Measurements from ENCODE around the gene ZNF532. TPM values are rescaled to one million over a fixed set of nuclear protein-coding genes. Genes with fewer than 3 reads are reported as not detected.

The ZNF532 gene
- total and polyA plus RNA-seq, 2 of the 13 experiments (the other 11 are each of a cell fraction or from before 2014, with no cell fraction given) = not detected

- FAIRE-seq = no peak
- Histone ChIP-seq H3K36me3 (replicated peaks in 1 of 2; ENCODE audit: control insufficient read depth in 1 of 2, insufficient read depth in 2 of 2, low read length in 2 of 2) (no peaks in the 10 kb centered on the region), H3K4me3 (replicated peaks in 1 of 3; ENCODE audit: insufficient read depth in 1 of 3, low read depth in 2 of 3, low read length in 3 of 3) (no peak overlapping the region), H4K20me1 (ENCODE audit: insufficient read depth, low read length) (no peaks in the 10 kb centered on the region), H3K27ac (ENCODE audit: extremely low read length, insufficient read depth, low read length) (no peak overlapping the region), H2AFZ (ENCODE audit: low read length) (no peak overlapping the region), H3K9me3 (ENCODE audit: low read length) (no peaks in the 10 kb centered on the region), H3K4me2 (ENCODE audit: low read depth, low read length) (no peak overlapping the region), H3K79me2 (ENCODE audit: insufficient read depth, low read length) (no peaks in the 10 kb centered on the region), H3K4me1 (ENCODE audit: insufficient read depth, low read length) (peaks cover under 1% of the 10 kb centered on the region; the same call in 1 of the 2 replicates), H3K9ac (ENCODE audit: insufficient read depth, low read depth, low read length) (no peak overlapping the region), H3K27me3 (ENCODE audit: control insufficient read depth in 1 of 2, insufficient read depth in 2 of 2, low read length in 2 of 2) (no peaks in the 10 kb centered on the region; a peak in 1 of 5 replicates)
- CTCF ChIA-PET (ENCODE audit: low intra/inter-chr PET ratio, low total read pairs) = no interaction called here
- 30% methylated on average over 7 of the region's 7 CpGs for WGBS (ENCODE audit: low lambda C conversion rate)
- no peak for ATAC-seq
- POLR2A ChIA-PET = no interaction called here
- intact Hi-C loops (cut with micrococcal nuclease; ENCODE audit: unreplicated experiment) = no loop called here
- no peak for TF ChIP-seq PHF21A (CRISPR knock-in tag; IDR thresholded peaks at IDR 0.05)
- no peak for TF ChIP-seq TERF1 (CRISPR knock-in tag; IDR thresholded peaks at IDR 0.05)
- TF ChIP-seq POLR2G (IDR thresholded peaks at IDR 0.05; ENCODE audit: low read depth, low read length) = no peak
- in situ Hi-C loops (cut with HindIII; ENCODE audit: extremely low pct_ligation_motif_present, low pct_unique_long_range_greater_than_20kb) = no loop called here
- BruUV-seq (replicated peaks) = no TSS peak
- DNase-seq (ENCODE audit: low spot score) = no peak
Observed at GRCh38 chr18:58947136-58947732, 82.6 kb downstream of the ZNF532 start.

- in situ Hi-C loops (cut with HindIII; ENCODE audit: extremely low pct_ligation_motif_present, low pct_unique_long_range_greater_than_20kb) (no loop called here), intact Hi-C loops (cut with micrococcal nuclease; ENCODE audit: unreplicated experiment) (no loop called here)
- POLR2A ChIA-PET = no interaction called here
- DNase-seq (ENCODE audit: low spot score) (no peak), FAIRE-seq (no peak), ATAC-seq (no peak)
- no TSS peak for BruUV-seq (replicated peaks)
- Histone ChIP-seq H3K4me1 (ENCODE audit: insufficient read depth, low read length) (peaks cover 17% of the 10 kb centered on the region), H3K36me3 (replicated peaks in 1 of 2; ENCODE audit: control insufficient read depth in 1 of 2, insufficient read depth in 2 of 2, low read length in 2 of 2) (no peaks in the 10 kb centered on the region), H3K4me2 (ENCODE audit: low read depth, low read length) (no peak overlapping the region), H2AFZ (ENCODE audit: low read length) (no peak overlapping the region), H3K79me2 (ENCODE audit: insufficient read depth, low read length) (no peaks in the 10 kb centered on the region), H3K27me3 (ENCODE audit: control insufficient read depth in 1 of 2, insufficient read depth in 2 of 2, low read length in 2 of 2) (no peaks in the 10 kb centered on the region; a peak in 1 of 5 replicates), H3K9ac (ENCODE audit: insufficient read depth, low read depth, low read length) (no peak overlapping the region), H3K9me3 (ENCODE audit: low read length) (no peaks in the 10 kb centered on the region), H3K27ac (ENCODE audit: extremely low read length, insufficient read depth, low read length) (no peak overlapping the region), H4K20me1 (ENCODE audit: insufficient read depth, low read length) (no peaks in the 10 kb centered on the region), H3K4me3 (replicated peaks in 1 of 3; ENCODE audit: insufficient read depth in 1 of 3, low read depth in 2 of 3, low read length in 3 of 3) (no peak overlapping the region)
- TF ChIP-seq CBFB (CRISPR knock-in tag; IDR thresholded peaks at IDR 0.05) (no peak), ZNF670 (CRISPR knock-in tag; IDR thresholded peaks at IDR 0.05; ENCODE audit: borderline replicate concordance) (no peak), ZNF775 (CRISPR knock-in tag; IDR thresholded peaks at IDR 0.05; ENCODE audit: borderline replicate concordance) (no peak), ZNF616 (CRISPR knock-in tag; IDR thresholded peaks at IDR 0.05; ENCODE audit: low read depth) (no peak), MXD3 (CRISPR knock-in tag; IDR thresholded peaks at IDR 0.05) (no peak), MATR3 (CRISPR knock-in tag; IDR thresholded peaks at IDR 0.05) (no peak), ZNF253 (CRISPR knock-in tag; IDR thresholded peaks at IDR 0.05; ENCODE audit: borderline replicate concordance) (no peak), ZNF552 (CRISPR knock-in tag; IDR thresholded peaks at IDR 0.05; ENCODE audit: borderline replicate concordance) (no peak)
- CTCF ChIA-PET (ENCODE audit: low intra/inter-chr PET ratio, low total read pairs) = no interaction called here
- 9% methylated on average over 1 of the region's 1 CpG for WGBS (ENCODE audit: low lambda C conversion rate)
Observed at GRCh38 chr18:58949031-58949430, 84.4 kb downstream of the ZNF532 start.
